ENCODE measurements around the gene ENTPD2. TPM values are rescaled to one million over a fixed set of nuclear protein-coding genes. Genes with fewer than 3 reads are reported as not detected.

The ENTPD2 gene
- total and polyA plus RNA-seq, 7 experiments from 2014 or later = not detected

- POLR2A ChIA-PET = interaction anchor here (1.7 kb wide), 1 partner anchor 10 kb away, joined by 7 read pairs; no protein-coding TSS in a partner anchor
- Histone ChIP-seq H3K27ac (ENCODE audit: low read depth, low read length) (no peak overlapping the region), H3K4me3 (ENCODE audit: low read length) (no peak overlapping the region), H3K4me1 (ENCODE audit: control insufficient read depth in 2 of 2, insufficient read depth in 2 of 2, low read length in 2 of 2) (peaks cover 30 to 33% of the 10 kb centered on the region in 2 donors), H3K9me3 (ENCODE audit: control insufficient read depth in 2 of 3, low read length in 3 of 3) (no peaks in the 10 kb centered on the region), H3K36me3 (ENCODE audit: control insufficient read depth in 2 of 3, insufficient read depth in 3 of 3, low read length in 3 of 3) (no peaks in the 10 kb centered on the region), H3K27me3 (ENCODE audit: control insufficient read depth in 2 of 2, insufficient read depth in 2 of 2, low read length in 2 of 2) (no peaks in the 10 kb centered on the region)
- ATAC-seq (no peak), DNase-seq (no peak)
- H3K4me1 Mint-ChIP-seq = peaks cover 11 to 23% (median 20%) of the 10 kb centered on the region in 7 donors
- intact Hi-C loops (cut with micrococcal nuclease) = no loop called here
- H3K27ac Mint-ChIP-seq = no peak overlapping the region
- no peaks in the 10 kb centered on the region for H3K9me3 Mint-ChIP-seq
- no peak overlapping the region for H3K4me3 Mint-ChIP-seq
- H3K27me3 Mint-ChIP-seq = peaks cover 0 to 8% (median 0%) of the 10 kb centered on the region in 5 donors
- CTCF ChIA-PET = interaction anchor here (0.9 to 2.3 kb wide), 2 partner anchors 10 to 21 kb away, joined by 5 to 15 read pairs; no protein-coding TSS in a partner anchor
- no peaks in the 10 kb centered on the region for H3K36me3 Mint-ChIP-seq
Observed at GRCh38 chr9:137025517-137025966, 28.3 kb downstream of the ENTPD2 start.

- peaks cover 0 to 3% (median 0%) of the 10 kb centered on the region in 5 donors for H3K27me3 Mint-ChIP-seq
- no peaks in the 10 kb centered on the region for H3K36me3 ChIP-seq (ENCODE audit: control insufficient read depth in 2 of 3, insufficient read depth in 3 of 3, low read length in 3 of 3)
- H3K4me1 Mint-ChIP-seq = peaks cover 4 to 7% (median 6%) of the 10 kb centered on the region in 7 donors
- H3K27me3 ChIP-seq (ENCODE audit: control insufficient read depth in 2 of 2, insufficient read depth in 2 of 2, low read length in 2 of 2) = no peaks in the 10 kb centered on the region
- ChIA-PET CTCF (no interaction called here), POLR2A (no interaction called here)
- intact Hi-C loops (cut with micrococcal nuclease) = loop anchor here in 1 of 2 donors (5.0 kb wide), 1 partner anchor 121 kb away; no protein-coding TSS in a partner anchor
- no peaks in the 10 kb centered on the region for H3K36me3 Mint-ChIP-seq
- no peak overlapping the region for H3K4me3 Mint-ChIP-seq
- ATAC-seq (no peak), DNase-seq (no peak)
- no peak overlapping the region for H3K27ac Mint-ChIP-seq
- peaks cover 10 to 14% of the 10 kb centered on the region in 2 donors for H3K4me1 ChIP-seq (ENCODE audit: control insufficient read depth in 2 of 2, insufficient read depth in 2 of 2, low read length in 2 of 2)
- no peak overlapping the region for H3K4me3 ChIP-seq (ENCODE audit: low read length)
- H3K9me3 Mint-ChIP-seq = no peaks in the 10 kb centered on the region
- no peaks in the 10 kb centered on the region for H3K9me3 ChIP-seq (ENCODE audit: control insufficient read depth in 2 of 3, low read length in 3 of 3)
- no peak overlapping the region for H3K27ac ChIP-seq (ENCODE audit: low read depth, low read length)
Observed at GRCh38 chr9:137023583-137023991, 30.3 kb downstream of the ENTPD2 start.

GRCh38 chr9:137023157-137023556 lies 30.7 kb downstream of the ENTPD2 start:
- peaks cover 8 to 14% of the 10 kb centered on the region in 2 donors for H3K4me1 ChIP-seq (ENCODE audit: control insufficient read depth in 2 of 2, insufficient read depth in 2 of 2, low read length in 2 of 2)
- no peak overlapping the region for H3K4me3 ChIP-seq (ENCODE audit: low read length)
- no peak for DNase-seq
- ChIA-PET POLR2A (no interaction called here), CTCF (interaction anchor here (1.2 kb wide), 1 partner anchor 12 kb away, joined by 3 read pairs; no protein-coding TSS in a partner anchor)
- intact Hi-C loops (cut with micrococcal nuclease) = loop anchor here in 1 of 2 donors (5.0 kb wide), 1 partner anchor 121 kb away; no protein-coding TSS in a partner anchor
- Mint-ChIP-seq H3K27ac (no peak overlapping the region), H3K4me3 (no peak overlapping the region), H3K36me3 (no peaks in the 10 kb centered on the region), H3K27me3 (peaks cover 0 to 3% (median 0%) of the 10 kb centered on the region in 5 donors), H3K4me1 (peaks cover 4 to 7% (median 6%) of the 10 kb centered on the region in 7 donors), H3K9me3 (no peaks in the 10 kb centered on the region)
- no peaks in the 10 kb centered on the region for H3K27me3 ChIP-seq (ENCODE audit: control insufficient read depth in 2 of 2, insufficient read depth in 2 of 2, low read length in 2 of 2)
- H3K27ac ChIP-seq (ENCODE audit: low read depth, low read length) = no peak overlapping the region
- no peaks in the 10 kb centered on the region for H3K9me3 ChIP-seq (ENCODE audit: control insufficient read depth in 2 of 3, low read length in 3 of 3)
- no peak for ATAC-seq
- H3K36me3 ChIP-seq (ENCODE audit: control insufficient read depth in 2 of 3, insufficient read depth in 3 of 3, low read length in 3 of 3) = no peaks in the 10 kb centered on the region

GRCh38 chr9:137022662-137023008 lies 31.2 kb downstream of the ENTPD2 start:
- no peak for ATAC-seq
- CTCF ChIA-PET = interaction anchor here (1.2 kb wide), 1 partner anchor 13 kb away, joined by 3 read pairs; no protein-coding TSS in a partner anchor

GRCh38 chr9:137021979-137022661 lies 31.7 kb downstream of the ENTPD2 start:
- intact Hi-C loops (cut with micrococcal nuclease) = loop anchor here (1.0 to 5.0 kb wide), 3 partner anchors 30 to 120 kb away; partner anchors contain the start of gene PAXX (in 2 of the 2)
- H3K9me3 Mint-ChIP-seq = no peaks in the 10 kb centered on the region
- peaks cover under 1 to 5% (median 2%) of the 10 kb centered on the region in 7 donors for H3K4me1 Mint-ChIP-seq
- Histone ChIP-seq H3K36me3 (ENCODE audit: control insufficient read depth in 2 of 3, insufficient read depth in 3 of 3, low read length in 3 of 3) (peaks cover 0 to 8% (median 0%) of the 10 kb centered on the region in 3 experiments), H3K27me3 (ENCODE audit: control insufficient read depth in 2 of 2, insufficient read depth in 2 of 2, low read length in 2 of 2) (no peaks in the 10 kb centered on the region), H3K4me1 (ENCODE audit: control insufficient read depth in 2 of 2, insufficient read depth in 2 of 2, low read length in 2 of 2) (peaks cover 3 to 10% of the 10 kb centered on the region in 2 donors), H3K9me3 (ENCODE audit: control insufficient read depth in 2 of 3, low read length in 3 of 3) (no peaks in the 10 kb centered on the region), H3K27ac (ENCODE audit: low read depth, low read length) (no peak overlapping the region), H3K4me3 (ENCODE audit: low read length) (no peak overlapping the region)
- peak overlapping the region in 3 of 9 donors; percentile 33 to 49 (median 41) for H3K27ac Mint-ChIP-seq
- H3K4me3 Mint-ChIP-seq = no peak overlapping the region
- POLR2A ChIA-PET = interaction anchor here (0.6 to 0.9 kb wide), 2 partner anchors 65 to 78 kb away, joined by 3 to 4 read pairs; partner anchors contain the start of genes FBXW5 and MAN1B1
- peaks cover 0 to under 1% (median 0%) of the 10 kb centered on the region in 5 donors for H3K27me3 Mint-ChIP-seq
- peak in 5 of 9 donors; percentile 35 to 76 (median 39) for DNase-seq
- ATAC-seq = peak; percentile 95
- H3K36me3 Mint-ChIP-seq = peaks cover 0 to under 1% (median 0%) of the 10 kb centered on the region in 5 donors
- CTCF ChIA-PET = interaction anchor here (1.2 kb wide), 1 partner anchor 13 kb away, joined by 3 read pairs; no protein-coding TSS in a partner anchor

More at GRCh38 chr9:137022662-137023008, 31.2 kb downstream of the ENTPD2 start:
- Mint-ChIP-seq H3K36me3 (no peaks in the 10 kb centered on the region), H3K4me1 (peaks cover 4 to 7% (median 6%) of the 10 kb centered on the region in 7 donors), H3K9me3 (no peaks in the 10 kb centered on the region), H3K4me3 (no peak overlapping the region), H3K27me3 (peaks cover 0 to 3% (median 0%) of the 10 kb centered on the region in 5 donors), H3K27ac (no peak overlapping the region)
- H3K9me3 ChIP-seq (ENCODE audit: control insufficient read depth in 2 of 3, low read length in 3 of 3) = no peaks in the 10 kb centered on the region
- H3K36me3 ChIP-seq (ENCODE audit: control insufficient read depth in 2 of 3, insufficient read depth in 3 of 3, low read length in 3 of 3) = peaks cover 0 to 4% (median 0%) of the 10 kb centered on the region in 3 experiments
- POLR2A ChIA-PET = interaction anchor here (0.6 kb wide), 1 partner anchor 64 kb away, joined by 3 read pairs; the partner anchor contains the start of gene MAN1B1
- intact Hi-C loops (cut with micrococcal nuclease) = loop anchor here (1.0 to 5.0 kb wide), 3 partner anchors 30 to 120 kb away; partner anchors contain the start of gene PAXX (in 2 of the 2)
- H3K4me3 ChIP-seq (ENCODE audit: low read length) = no peak overlapping the region
- H3K4me1 ChIP-seq (ENCODE audit: control insufficient read depth in 2 of 2, insufficient read depth in 2 of 2, low read length in 2 of 2) = peaks cover 8 to 14% of the 10 kb centered on the region in 2 donors
- H3K27ac ChIP-seq (ENCODE audit: low read depth, low read length) = no peak overlapping the region
- no peak for DNase-seq
- H3K27me3 ChIP-seq (ENCODE audit: control insufficient read depth in 2 of 2, insufficient read depth in 2 of 2, low read length in 2 of 2) = no peaks in the 10 kb centered on the region

- Mint-ChIP-seq H3K9me3 (no peaks in the 10 kb centered on the region), H3K27me3 (no peaks in the 10 kb centered on the region), H3K4me1 (peaks cover 0 to 3% (median 0%) of the 10 kb centered on the region in 7 donors), H3K4me3 (no peak overlapping the region), H3K36me3 (peaks cover 0 to 5% (median 0%) of the 10 kb centered on the region in 5 donors), H3K27ac (peak overlapping the region in 1 of 9 donors; percentile 33)
- POLR2A ChIA-PET = interaction anchor here (0.8 to 0.9 kb wide), 2 partner anchors 13 to 77 kb away, joined by 4 read pairs; partner anchors contain the start of gene FBXW5
- Histone ChIP-seq H3K9me3 (ENCODE audit: control insufficient read depth in 2 of 3, low read length in 3 of 3) (no peaks in the 10 kb centered on the region), H3K4me1 (ENCODE audit: control insufficient read depth in 2 of 2, insufficient read depth in 2 of 2, low read length in 2 of 2) (peaks cover 0 to 6% of the 10 kb centered on the region in 2 donors), H3K27ac (ENCODE audit: low read depth, low read length) (no peak overlapping the region), H3K36me3 (ENCODE audit: control insufficient read depth in 2 of 3, insufficient read depth in 3 of 3, low read length in 3 of 3) (peaks cover 0 to 13% (median 0%) of the 10 kb centered on the region in 3 experiments), H3K27me3 (ENCODE audit: control insufficient read depth in 2 of 2, insufficient read depth in 2 of 2, low read length in 2 of 2) (no peaks in the 10 kb centered on the region), H3K4me3 (ENCODE audit: low read length) (no peak overlapping the region)
- CTCF ChIA-PET = no interaction called here
- DNase-seq (peak in 1 of 9 donors; percentile 22), ATAC-seq (no peak)
- intact Hi-C loops (cut with micrococcal nuclease) = loop anchor here in 1 of 2 donors (5.0 kb wide), 1 partner anchor 119 kb away; no protein-coding TSS in a partner anchor
Observed at GRCh38 chr9:137021568-137021978, 32.3 kb downstream of the ENTPD2 start.

All from naive thymus-derived CD4-positive, alpha-beta T cell (primary cell).